Body of pancreas (tissue), 4 donors: ENCODE results near the gene PCNX1. TPM values are rescaled to one million over a fixed set of nuclear protein-coding genes. Genes with fewer than 3 reads are reported as not detected.

Source experiments
- ATAC-seq: fragments of 150-250 bp; one replicate; pipeline ENCODE4 v1.9.1; 2016
- DNase-seq, 4 donors: peaks; one replicate each; pipeline ENCODE4 v3.0.0-alpha.2; 2019
- H3K27ac ChIP-seq, 4 donors: fragments of 200-600 bp; sonication (generic); 1 replicate in 3 of 4; 2 replicates in 1 of 4; pipeline versions ENCODE4 v1.5.1 to v1.6.1; 2016 to 2019; ENCODE audit warnings: mild to moderate bottlenecking in 1 of 4, mixed read lengths in 1 of 4, moderate library complexity in 1 of 4
- H3K27me3 ChIP-seq, 2 donors: fragments of 200-600 bp; sonication (generic); one replicate each; pipeline ENCODE4 v1.6.0; 2016; ENCODE audit warnings: mild to moderate bottlenecking in 1 of 2
- H3K36me3 ChIP-seq, 2 donors: fragments of 200-600 bp; sonication (generic); replicated peaks in 1 of 2; 2 replicates each; pipeline ENCODE4 v1.5.1; 2016; ENCODE audit warnings: low read depth in 2 of 2; ENCODE audit not compliant: insufficient read depth in 1 of 2
- H3K4me1 ChIP-seq: fragments of 200-600 bp; sonication (generic); one replicate; pipeline ENCODE4 v1.6.0; 2016
- H3K4me3 ChIP-seq, 2 donors: fragments of 200-600 bp; sonication (generic); 1 replicate in 1 of 2; 2 replicates in 1 of 2; pipeline ENCODE4 v1.5.1; 2016 to 2019
- H3K9me3 ChIP-seq, 3 donors: fragments of 200-600 bp; sonication (generic); 1 replicate in 2 of 3; 2 replicates in 1 of 3; pipeline ENCODE4 v1.5.1; 2016
- CTCF ChIP-seq, 7 experiments: fragments of 450-650 bp in 4 of 7; fragments of 200-600 bp in 3 of 7; sonication (generic) in 3 of 7; IDR thresholded peaks; one replicate each; pipeline ENCODE4 v1.5.1; 2016 to 2019; ENCODE audit warnings: antibody characterized with exemption in 7 of 7
- POLR2A ChIP-seq, 3 donors: fragments of 450-650 bp; IDR thresholded peaks; one replicate each; pipeline ENCODE4 v1.6.1; 2016; ENCODE audit warnings: antibody characterized with exemption in 3 of 3, mild to moderate bottlenecking in 2 of 3
- WGBS, 2 donors: methylation state at CpG; one replicate each; pipeline ENCODE4 v1.1.5; 2017; 5-methylcytosine and 5-hydroxymethylcytosine counted together
- intact Hi-C: fragments of 100-400 bp; cut with DNase I; formaldehyde crosslinking; loops from one replicate; pipeline ENCODE4 v1.15.1; 2023
- total RNA-seq, 2 donors: library from RNA; depleted of rRNA; stranded (reverse); fragments of >200 nt; gene quantifications; one replicate each; pipeline ENCODE4 v1.1.0, GENCODE V29; 2016

The PCNX1 gene
- total RNA-seq, 2 donors from 2014 or later, result 25.4 to 94.3 TPM

DNA sequence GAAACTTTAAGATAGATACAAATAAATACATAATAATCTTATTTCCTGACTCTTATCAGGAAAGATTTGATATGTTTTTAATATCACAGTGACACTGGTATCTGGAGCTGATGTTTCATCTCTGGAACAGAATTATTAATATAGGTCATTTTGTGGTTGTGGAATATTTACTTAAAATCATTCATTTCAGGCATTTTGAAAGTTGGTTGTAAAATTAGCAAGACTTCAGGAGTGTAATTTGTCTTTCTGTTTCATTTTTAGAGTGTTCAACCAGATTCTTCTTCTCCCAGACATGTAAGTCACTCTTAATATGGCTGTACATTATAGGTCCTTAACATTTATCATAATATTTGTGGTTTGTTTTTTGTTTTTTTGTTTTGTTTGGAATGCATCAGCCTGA lies 115.7 kb downstream of the PCNX1 start:
- H3K27me3 ChIP-seq, result no peaks in the 10 kb centered on the region
- no peak for ATAC-seq
- no peaks in the 10 kb centered on the region for H3K4me1 ChIP-seq
- intact Hi-C loops, result no loop called here
- no peak for TF ChIP-seq POLR2A (IDR thresholded peaks at IDR 0.05)
- no peak for TF ChIP-seq CTCF (IDR thresholded peaks at IDR 0.05)
- H3K9me3 ChIP-seq, result no peaks in the 10 kb centered on the region
- H3K4me3 ChIP-seq, result no peak overlapping the region
- no peak for DNase-seq
- no peaks in the 10 kb centered on the region for H3K36me3 ChIP-seq
- no peak overlapping the region for H3K27ac ChIP-seq

DNA sequence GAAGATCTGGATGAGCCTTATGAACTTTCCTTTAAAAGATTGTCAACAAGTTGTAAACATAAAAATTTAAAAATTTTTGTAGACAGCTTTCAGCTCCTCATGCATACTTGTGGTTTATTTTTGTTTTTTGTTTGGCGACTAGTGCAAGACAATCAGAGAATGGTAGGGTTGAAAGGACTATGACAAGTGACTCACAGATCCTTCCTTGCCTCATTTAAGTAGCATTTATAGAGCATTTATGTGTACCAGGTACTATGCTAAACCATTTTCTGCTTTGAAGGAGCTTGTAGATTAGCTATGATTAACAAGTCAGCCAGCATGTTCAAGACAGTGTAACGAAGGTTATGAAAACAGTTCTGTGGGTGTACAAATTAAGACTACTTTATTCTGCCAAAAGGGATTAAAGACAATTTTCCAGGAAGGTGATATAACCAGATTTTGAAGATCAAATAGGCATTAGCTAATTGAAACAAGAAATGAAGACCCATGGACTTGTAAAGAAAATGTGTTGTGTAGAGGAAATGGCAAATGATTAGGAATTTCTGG lies 122.0 kb downstream of the PCNX1 start:
- no peaks in the 10 kb centered on the region for H3K9me3 ChIP-seq
- no peaks in the 10 kb centered on the region for H3K4me1 ChIP-seq
- H3K36me3 ChIP-seq, result no peaks in the 10 kb centered on the region
- intact Hi-C loops, result no loop called here
- DNase-seq (no peak), ATAC-seq (no peak)
- WGBS, 2 donors, result 90 to 92% methylated on average over 2 of the region's 2 CpGs
- no peak overlapping the region for H3K27ac ChIP-seq
- no peaks in the 10 kb centered on the region for H3K27me3 ChIP-seq
- no peak overlapping the region for H3K4me3 ChIP-seq
- TF ChIP-seq CTCF (IDR thresholded peaks at IDR 0.05) (no peak), POLR2A (IDR thresholded peaks at IDR 0.05) (no peak)

GRCh38 chr14:71031000-71031399 lies 123.7 kb downstream of the PCNX1 start:
- Histone ChIP-seq H3K4me3 (no peak overlapping the region), H3K27ac (no peak overlapping the region), H3K36me3 (peaks cover 0 to 3% of the 10 kb centered on the region in 2 donors), H3K4me1 (no peaks in the 10 kb centered on the region), H3K9me3 (no peaks in the 10 kb centered on the region), H3K27me3 (no peaks in the 10 kb centered on the region)
- TF ChIP-seq CTCF (IDR thresholded peaks at IDR 0.05) (no peak), POLR2A (IDR thresholded peaks at IDR 0.05) (no peak)
- 91 to 100% methylated on average over 1 of the region's 1 CpG for WGBS, 2 donors
- DNase-seq, result no peak
- ATAC-seq, result no peak
- intact Hi-C loops, result no loop called here

DNA sequence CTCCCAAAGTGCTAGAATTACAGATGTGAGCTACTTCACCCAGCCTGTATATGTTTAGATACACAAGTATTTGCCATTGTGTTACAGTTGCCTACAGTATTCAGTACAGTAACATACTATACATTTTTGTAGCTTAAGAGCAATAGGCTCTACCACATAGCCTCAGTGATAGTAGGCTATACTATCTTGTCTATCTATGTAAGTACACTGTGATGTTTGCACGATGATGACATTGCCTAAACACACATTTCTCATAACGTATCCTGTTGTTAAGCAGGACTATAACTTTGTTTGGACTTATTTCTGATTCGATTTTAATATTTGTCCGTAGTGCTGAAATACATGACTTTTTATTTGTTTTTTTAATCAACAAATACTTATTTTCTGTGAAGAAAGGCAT lies 129.2 kb downstream of the PCNX1 start:
- WGBS, 2 donors, result 94 to 96% methylated on average over 4 of the region's 4 CpGs
- peaks cover 0 to 9% of the 10 kb centered on the region in 2 donors for H3K36me3 ChIP-seq
- intact Hi-C loops, result no loop called here

More for the DNA sequence above, 129.2 kb downstream of the PCNX1 start:
- TF ChIP-seq CTCF (IDR thresholded peaks at IDR 0.05) (no peak), POLR2A (IDR thresholded peaks at IDR 0.05) (no peak)
- H3K4me3 ChIP-seq, result no peak overlapping the region
- H3K27ac ChIP-seq, result no peak overlapping the region
- ATAC-seq (no peak), DNase-seq (no peak)
- H3K4me1 ChIP-seq, result no peaks in the 10 kb centered on the region
- no peaks in the 10 kb centered on the region for H3K9me3 ChIP-seq
- H3K27me3 ChIP-seq, result no peaks in the 10 kb centered on the region
